ENCODE results near the gene ARFGAP1.

ARFGAP1 gene

GRCh38 chr20:63284981-63285524 lies 12.4 kb downstream of the ARFGAP1 start:
- peaks cover 31 to 64% of the 10 kb centered on the region in 2 donors for H3K36me3 ChIP-seq (ENCODE audit: control insufficient read depth in 1 of 2, insufficient read depth in 2 of 2, low read length in 2 of 2)
- no peaks in the 10 kb centered on the region for H3K9me3 ChIP-seq (ENCODE audit: control insufficient read depth in 1 of 2, low read length in 2 of 2)
- H3K9ac ChIP-seq (ENCODE audit: low read depth in 1 of 2, low read length in 2 of 2) = peak overlapping the region in 1 of 2 donors; percentile 25
- no peaks in the 10 kb centered on the region for H3K27me3 ChIP-seq (ENCODE audit: control insufficient read depth in 1 of 2, insufficient read depth in 2 of 2, low read length in 2 of 2)
- peaks cover 0 to 3% of the 10 kb centered on the region in 2 donors for H3K4me1 ChIP-seq (ENCODE audit: control insufficient read depth in 1 of 2, insufficient read depth in 2 of 2, low read length in 2 of 2)
- no peak overlapping the region for H3K27ac ChIP-seq (ENCODE audit: low read depth, low read length)
- H3K4me3 ChIP-seq (ENCODE audit: low read depth in 1 of 2, low read length in 2 of 2) = peak overlapping the region in 1 of 2 donors; percentile 30

- H3K36me3 ChIP-seq (ENCODE audit: control insufficient read depth in 1 of 2, insufficient read depth in 2 of 2, low read length in 2 of 2) = peaks cover 22 to 55% of the 10 kb centered on the region in 2 donors
- peaks cover 2 to 3% of the 10 kb centered on the region in 2 donors for H3K4me1 ChIP-seq (ENCODE audit: control insufficient read depth in 1 of 2, insufficient read depth in 2 of 2, low read length in 2 of 2)
- no peaks in the 10 kb centered on the region for H3K27me3 ChIP-seq (ENCODE audit: control insufficient read depth in 1 of 2, insufficient read depth in 2 of 2, low read length in 2 of 2)
- H3K27ac ChIP-seq (ENCODE audit: low read depth, low read length) = no peak overlapping the region
- no peak overlapping the region for H3K9ac ChIP-seq (ENCODE audit: low read depth in 1 of 2, low read length in 2 of 2)
- H3K4me3 ChIP-seq (ENCODE audit: low read depth in 1 of 2, low read length in 2 of 2) = no peak overlapping the region
- no peaks in the 10 kb centered on the region for H3K9me3 ChIP-seq (ENCODE audit: control insufficient read depth in 1 of 2, low read length in 2 of 2)
Observed at GRCh38 chr20:63285636-63286615, 13.3 kb downstream of the ARFGAP1 start.

DNA sequence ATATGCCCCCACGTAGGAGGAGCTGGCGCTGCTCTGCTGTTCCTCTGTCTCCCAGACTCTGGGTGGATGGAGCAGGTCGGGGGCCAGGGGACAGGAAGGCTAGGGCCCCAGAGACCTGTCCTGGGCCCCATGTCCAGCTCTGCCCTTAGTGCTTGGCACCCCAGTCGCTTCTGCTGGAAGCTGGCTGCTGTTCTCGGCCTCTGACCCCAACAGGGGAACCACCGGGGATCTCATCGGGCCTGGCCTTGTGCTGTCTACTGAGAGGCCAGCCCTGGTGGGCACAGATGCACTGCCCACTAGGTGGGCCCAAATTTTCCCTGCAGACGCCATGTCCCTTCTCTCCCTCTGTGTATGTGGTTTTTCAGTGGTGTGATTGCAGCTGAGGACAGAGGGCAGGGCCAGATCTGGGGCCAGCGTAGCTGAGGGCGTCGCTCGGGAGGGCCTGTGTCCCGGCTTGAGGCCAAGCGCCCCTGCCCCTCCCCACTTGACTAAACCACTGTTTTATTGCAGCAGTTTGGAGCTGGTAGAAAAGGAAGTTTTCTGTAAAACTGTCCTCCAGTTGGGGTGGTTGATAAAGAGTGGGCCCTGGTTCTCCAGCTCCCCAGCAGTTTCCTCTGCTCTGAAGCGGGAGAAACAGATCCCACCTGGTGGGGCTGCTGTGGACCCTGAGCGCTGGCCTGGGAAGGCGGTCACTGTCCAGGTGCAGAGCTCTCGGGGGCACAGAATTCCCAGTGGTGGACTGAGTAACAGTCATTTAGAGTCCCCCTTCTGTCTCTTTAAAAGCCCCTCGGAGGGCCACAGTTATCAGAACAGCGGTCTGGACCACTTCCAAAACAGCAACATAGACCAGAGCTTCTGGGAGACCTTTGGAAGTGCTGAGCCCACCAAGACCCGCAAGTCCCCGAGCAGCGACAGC lies 14.4 kb downstream of the ARFGAP1 start:
- H3K36me3 ChIP-seq (ENCODE audit: control insufficient read depth in 1 of 2, insufficient read depth in 2 of 2, low read length in 2 of 2) = peaks cover 22 to 46% of the 10 kb centered on the region in 2 donors
- H3K27ac ChIP-seq (ENCODE audit: low read depth, low read length) = no peak overlapping the region
- H3K4me1 ChIP-seq (ENCODE audit: control insufficient read depth in 1 of 2, insufficient read depth in 2 of 2, low read length in 2 of 2) = peaks cover 3 to 6% of the 10 kb centered on the region in 2 donors

GRCh38 chr20:63287697-63288580 lies 15.3 kb downstream of the ARFGAP1 start:
- Histone ChIP-seq H3K27me3 (ENCODE audit: control insufficient read depth in 1 of 2, insufficient read depth in 2 of 2, low read length in 2 of 2) (peaks cover 0 to 11% of the 10 kb centered on the region in 2 donors), H3K4me1 (ENCODE audit: control insufficient read depth in 1 of 2, insufficient read depth in 2 of 2, low read length in 2 of 2) (peaks cover 3 to 6% of the 10 kb centered on the region in 2 donors), H3K9ac (ENCODE audit: low read depth in 1 of 2, low read length in 2 of 2) (no peak overlapping the region), H3K36me3 (ENCODE audit: control insufficient read depth in 1 of 2, insufficient read depth in 2 of 2, low read length in 2 of 2) (peaks cover 18 to 39% of the 10 kb centered on the region in 2 donors), H3K27ac (ENCODE audit: low read depth, low read length) (no peak overlapping the region), H3K9me3 (ENCODE audit: control insufficient read depth in 1 of 2, low read length in 2 of 2) (no peaks in the 10 kb centered on the region), H3K4me3 (ENCODE audit: low read depth in 1 of 2, low read length in 2 of 2) (no peak overlapping the region)

More for the DNA sequence above, 14.4 kb downstream of the ARFGAP1 start:
- Histone ChIP-seq H3K9me3 (ENCODE audit: control insufficient read depth in 1 of 2, low read length in 2 of 2) (no peaks in the 10 kb centered on the region), H3K9ac (ENCODE audit: low read depth in 1 of 2, low read length in 2 of 2) (no peak overlapping the region), H3K4me3 (ENCODE audit: low read depth in 1 of 2, low read length in 2 of 2) (no peak overlapping the region), H3K27me3 (ENCODE audit: control insufficient read depth in 1 of 2, insufficient read depth in 2 of 2, low read length in 2 of 2) (peaks cover 0 to 3% of the 10 kb centered on the region in 2 donors)

DNA sequence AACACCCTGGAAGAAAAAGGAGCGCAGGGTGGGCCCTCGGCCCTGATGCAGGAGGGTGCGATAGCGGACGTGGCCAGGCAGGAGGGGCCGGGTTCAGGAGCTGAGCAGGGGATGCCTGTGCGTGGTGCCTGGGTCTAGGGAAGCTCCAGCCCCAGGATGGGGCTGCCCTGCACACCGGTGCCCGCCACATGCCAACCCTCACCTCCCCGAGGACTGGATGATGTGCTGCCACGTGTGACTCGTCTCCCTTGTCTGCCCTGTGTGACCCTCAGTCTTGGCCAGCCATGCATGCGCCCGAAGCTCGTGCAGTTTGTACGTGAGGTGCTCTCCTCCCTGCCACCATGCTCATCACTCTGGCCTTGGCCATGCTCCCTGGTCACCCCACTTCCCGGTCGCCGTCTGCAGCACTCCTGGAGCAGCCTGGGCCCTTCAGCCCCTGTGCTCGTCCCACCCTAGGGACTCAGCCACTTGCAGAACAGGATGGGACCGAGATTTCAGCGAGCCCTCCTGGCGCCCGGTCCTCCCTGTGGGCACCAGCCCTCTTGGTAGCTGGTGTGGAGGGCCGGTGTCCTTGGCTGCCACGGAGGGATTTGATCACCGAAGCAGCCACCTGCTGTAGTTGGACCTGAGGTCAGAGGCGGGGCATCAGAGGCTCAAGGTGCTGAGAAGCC lies 16.1 kb downstream of the ARFGAP1 start:
- Histone ChIP-seq H3K36me3 (ENCODE audit: control insufficient read depth in 1 of 2, insufficient read depth in 2 of 2, low read length in 2 of 2) (peaks cover 12 to 31% of the 10 kb centered on the region in 2 donors), H3K9me3 (ENCODE audit: control insufficient read depth in 1 of 2, low read length in 2 of 2) (no peaks in the 10 kb centered on the region), H3K4me3 (ENCODE audit: low read depth in 1 of 2, low read length in 2 of 2) (no peak overlapping the region), H3K4me1 (ENCODE audit: control insufficient read depth in 1 of 2, insufficient read depth in 2 of 2, low read length in 2 of 2) (peaks cover 3 to 6% of the 10 kb centered on the region in 2 donors), H3K9ac (ENCODE audit: low read depth in 1 of 2, low read length in 2 of 2) (no peak overlapping the region), H3K27ac (ENCODE audit: low read depth, low read length) (no peak overlapping the region), H3K27me3 (ENCODE audit: control insufficient read depth in 1 of 2, insufficient read depth in 2 of 2, low read length in 2 of 2) (peaks cover 0 to 11% of the 10 kb centered on the region in 2 donors)

GRCh38 chr20:63289311-63290135 lies 16.9 kb downstream of the ARFGAP1 start:
- peaks cover 12 to 29% of the 10 kb centered on the region in 2 donors for H3K36me3 ChIP-seq (ENCODE audit: control insufficient read depth in 1 of 2, insufficient read depth in 2 of 2, low read length in 2 of 2)
- no peak overlapping the region for H3K4me3 ChIP-seq (ENCODE audit: low read depth in 1 of 2, low read length in 2 of 2)
- H3K27me3 ChIP-seq (ENCODE audit: control insufficient read depth in 1 of 2, insufficient read depth in 2 of 2, low read length in 2 of 2) = peaks cover 0 to 13% of the 10 kb centered on the region in 2 donors
- H3K9me3 ChIP-seq (ENCODE audit: control insufficient read depth in 1 of 2, low read length in 2 of 2) = no peaks in the 10 kb centered on the region
- no peak overlapping the region for H3K9ac ChIP-seq (ENCODE audit: low read depth in 1 of 2, low read length in 2 of 2)
- no peak overlapping the region for H3K27ac ChIP-seq (ENCODE audit: low read depth, low read length)
- H3K4me1 ChIP-seq (ENCODE audit: control insufficient read depth in 1 of 2, insufficient read depth in 2 of 2, low read length in 2 of 2) = peaks cover 0 to 6% of the 10 kb centered on the region in 2 donors

DNA sequence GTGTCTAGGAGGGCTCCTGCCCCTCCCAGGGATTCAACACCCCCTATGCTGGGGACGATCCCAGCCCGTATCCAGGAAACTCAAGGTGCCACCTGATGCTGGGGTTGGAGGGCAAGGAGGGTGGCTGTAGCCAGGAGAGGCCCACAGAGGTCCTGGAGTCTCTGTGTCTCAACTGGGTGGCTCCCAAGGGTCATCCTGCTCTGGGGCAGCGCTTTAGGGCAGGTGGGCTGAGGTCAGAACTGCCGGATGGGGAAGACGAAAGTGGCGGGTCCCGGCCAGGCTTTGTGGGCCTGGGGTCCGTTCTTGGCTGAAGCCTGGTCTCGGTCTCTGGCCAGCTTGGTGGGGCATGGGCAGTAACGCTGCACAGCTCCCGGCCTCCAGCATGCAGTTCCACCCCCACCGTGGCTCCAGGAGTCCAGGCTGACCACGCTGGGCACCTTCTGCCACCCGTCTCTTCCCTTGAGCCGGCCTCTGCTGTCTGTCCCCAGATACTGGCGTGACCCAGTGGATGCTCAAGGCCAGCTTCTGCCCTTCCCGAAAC lies 17.6 kb downstream of the ARFGAP1 start:
- H3K4me3 ChIP-seq (ENCODE audit: low read depth in 1 of 2, low read length in 2 of 2) = no peak overlapping the region
- H3K9me3 ChIP-seq (ENCODE audit: control insufficient read depth in 1 of 2, low read length in 2 of 2) = no peaks in the 10 kb centered on the region
- peaks cover 0 to 6% of the 10 kb centered on the region in 2 donors for H3K4me1 ChIP-seq (ENCODE audit: control insufficient read depth in 1 of 2, insufficient read depth in 2 of 2, low read length in 2 of 2)
- peaks cover 12 to 28% of the 10 kb centered on the region in 2 donors for H3K36me3 ChIP-seq (ENCODE audit: control insufficient read depth in 1 of 2, insufficient read depth in 2 of 2, low read length in 2 of 2)
- H3K27me3 ChIP-seq (ENCODE audit: control insufficient read depth in 1 of 2, insufficient read depth in 2 of 2, low read length in 2 of 2) = peaks cover 0 to 20% of the 10 kb centered on the region in 2 donors
- no peak overlapping the region for H3K27ac ChIP-seq (ENCODE audit: low read depth, low read length)
- H3K9ac ChIP-seq (ENCODE audit: low read depth in 1 of 2, low read length in 2 of 2) = no peak overlapping the region

All from duodenal mucosa (tissue), 2 donors.